Measurements from ENCODE around the gene SUN2. TPM values are rescaled to one million over a fixed set of nuclear protein-coding genes. Genes with fewer than 3 reads are reported as not detected.

SUN2 gene
- total and polyA plus RNA-seq, 2 donors (not counting 1 experiment from before 2014, with no cell fraction given): 224 to 305 TPM

DNA sequence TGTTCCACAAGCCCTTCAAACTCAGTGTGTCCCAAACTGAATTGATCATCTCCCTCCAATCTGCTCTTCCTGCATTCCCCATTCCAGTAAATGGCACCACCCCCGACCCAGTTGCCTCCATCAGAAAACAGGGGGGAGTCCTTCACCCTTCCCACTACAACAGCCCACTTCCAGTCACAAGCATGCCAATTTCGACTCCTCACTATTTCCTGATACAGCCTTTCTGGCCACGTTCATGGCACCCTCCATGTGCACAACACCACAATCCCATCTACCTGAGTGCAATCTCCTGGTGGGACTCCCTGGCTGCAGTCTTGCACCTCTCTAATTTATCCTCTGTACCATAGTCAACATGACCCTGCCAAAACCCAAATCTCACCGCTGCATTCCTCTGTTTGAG lies 39.8 kb upstream of the SUN2 start:
- WGBS (ENCODE audit: insufficient coverage): 79% methylated on average over 3 of the region's 4 CpGs
- POLR2A ChIA-PET: no interaction called here
- intact Hi-C loops (cut with micrococcal nuclease): no loop called here

DNA sequence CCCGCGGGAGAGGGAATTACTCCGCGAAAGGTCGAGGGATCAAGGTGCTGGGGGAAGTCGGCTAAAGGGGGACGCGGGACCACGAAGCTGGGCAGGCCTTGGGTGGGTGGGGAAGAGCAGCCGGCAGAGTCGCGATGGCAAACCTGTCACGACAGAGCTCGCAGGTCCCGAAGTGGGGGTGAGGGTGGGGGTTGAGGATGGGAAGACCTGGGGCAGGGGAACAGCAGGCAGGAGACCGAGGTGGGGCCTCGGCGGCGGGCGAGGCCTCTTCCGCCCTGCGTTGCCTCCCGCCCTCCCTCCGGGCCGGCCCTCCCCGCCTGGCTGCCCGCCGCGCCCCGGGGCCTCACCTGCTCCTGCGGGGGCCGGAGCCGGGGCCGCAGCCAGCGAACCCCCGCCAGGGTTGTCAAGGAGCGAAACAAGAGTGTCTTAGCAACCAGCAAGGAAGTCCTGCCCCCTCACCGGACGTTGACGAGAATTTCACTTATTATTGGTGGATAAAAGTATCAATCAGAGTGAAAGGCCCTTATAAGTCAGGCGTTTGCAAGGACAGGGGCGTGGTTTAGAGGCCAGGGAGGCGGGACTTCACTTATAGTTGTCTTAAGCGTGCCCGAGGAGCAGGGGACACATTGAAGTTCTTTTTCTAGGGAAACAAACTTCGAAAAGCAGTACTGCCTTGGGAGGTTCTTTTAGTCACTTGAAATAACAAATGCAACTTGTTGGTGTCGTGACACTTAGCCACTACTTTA lies 38.1 kb upstream of the SUN2 start, which contains the start of gene DNAL4:
Gene DNAL4, minus strand, starts transcription at position 423 of the 746 bp plus-strand sequence. CDS start 11,412 bp downstream, outside the sequence.
- Mint-ChIP-seq H3K27ac (peak within 1 kb of the TSS; percentile 86), H3K4me1 (peaks cover 19% of the 10 kb centered on the region), H3K4me3 (peak within 1 kb of the TSS; percentile 95), H3K9me3 (ENCODE audit: insufficient read depth) (peaks cover 3% of the 10 kb centered on the region), H3K27me3 (peaks cover 26% of the 10 kb centered on the region)
- POLR2A ChIA-PET: interaction anchor here (0.6 kb wide), 1 partner anchor 45 kb away, joined by 3 read pairs; no protein-coding TSS in a partner anchor
- H3K27ac ChIP-seq (ENCODE audit: low read length in 2 of 2): peak within 1 kb of the TSS; percentile 47 to 85
- no peaks in the 10 kb centered on the region for H4K20me1 ChIP-seq (ENCODE audit: control insufficient read depth, insufficient read depth, low read length, poor library complexity, severe bottlenecking)
- H2AFZ ChIP-seq (ENCODE audit: insufficient read depth, low read depth, low read length, poor library complexity, severe bottlenecking): peak within 1 kb of the TSS; percentile 78
- H3K4me1 ChIP-seq (ENCODE audit: control insufficient read depth in 2 of 2, insufficient read depth in 2 of 2, low read length in 2 of 2): peaks cover 10 to 14% of the 10 kb centered on the region in 2 donors
- no peaks in the 10 kb centered on the region for H3K9me3 ChIP-seq (ENCODE audit: control extremely low read depth in 1 of 3, control insufficient read depth in 2 of 3, insufficient read depth in 1 of 3, low read length in 2 of 3)
- CTCF ChIA-PET: no interaction called here
- TF ChIP-seq, protein P1, sequence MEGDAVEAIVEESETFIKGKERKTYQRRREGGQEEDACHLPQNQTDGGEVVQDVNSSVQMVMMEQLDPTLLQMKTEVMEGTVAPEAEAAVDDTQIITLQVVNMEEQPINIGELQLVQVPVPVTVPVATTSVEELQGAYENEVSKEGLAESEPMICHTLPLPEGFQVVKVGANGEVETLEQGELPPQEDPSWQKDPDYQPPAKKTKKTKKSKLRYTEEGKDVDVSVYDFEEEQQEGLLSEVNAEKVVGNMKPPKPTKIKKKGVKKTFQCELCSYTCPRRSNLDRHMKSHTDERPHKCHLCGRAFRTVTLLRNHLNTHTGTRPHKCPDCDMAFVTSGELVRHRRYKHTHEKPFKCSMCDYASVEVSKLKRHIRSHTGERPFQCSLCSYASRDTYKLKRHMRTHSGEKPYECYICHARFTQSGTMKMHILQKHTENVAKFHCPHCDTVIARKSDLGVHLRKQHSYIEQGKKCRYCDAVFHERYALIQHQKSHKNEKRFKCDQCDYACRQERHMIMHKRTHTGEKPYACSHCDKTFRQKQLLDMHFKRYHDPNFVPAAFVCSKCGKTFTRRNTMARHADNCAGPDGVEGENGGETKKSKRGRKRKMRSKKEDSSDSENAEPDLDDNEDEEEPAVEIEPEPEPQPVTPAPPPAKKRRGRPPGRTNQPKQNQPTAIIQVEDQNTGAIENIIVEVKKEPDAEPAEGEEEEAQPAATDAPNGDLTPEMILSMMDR (IDR thresholded peaks at IDR 0.05): no peak
- DNase-seq: peak; percentile 98
- H3K9ac ChIP-seq (ENCODE audit: low read length): peak within 1 kb of the TSS; percentile 86
- H3K4me2 ChIP-seq (replicated peaks; ENCODE audit: low read depth, low read length, poor library complexity, severe bottlenecking): peak within 1 kb of the TSS; percentile 88
- peaks cover 0 to 17% (median 4%) of the 10 kb centered on the region in 4 experiments for H3K27me3 ChIP-seq (replicated peaks in 1 of 4; ENCODE audit: control extremely low read depth in 1 of 4, control insufficient read depth in 3 of 4, insufficient read depth in 4 of 4, low read length in 3 of 4)
- peaks cover 0 to 4% of the 10 kb centered on the region in 2 experiments for H3K36me3 ChIP-seq (replicated peaks in 1 of 2; ENCODE audit: control extremely low read depth in 1 of 2, control insufficient read depth in 1 of 2, extremely low read depth in 1 of 2, insufficient read depth in 2 of 2, low read length in 1 of 2)
- peak; percentile 98 for ATAC-seq (ENCODE audit: low read depth)
- intact Hi-C loops (cut with micrococcal nuclease): loop anchor here (1.0 kb wide), 4 partner anchors 38 to 93 kb away; no protein-coding TSS in a partner anchor
- H3K4me3 ChIP-seq (ENCODE audit: control extremely low read depth in 1 of 5, extremely low read depth in 1 of 5, insufficient read depth in 1 of 5, low read depth in 2 of 5, low read length in 4 of 5): peak within 1 kb of the TSS; percentile 54 to 85 (median 66)
- 1% methylated on average over 42 of the region's 47 CpGs for WGBS (ENCODE audit: insufficient coverage)
- no peaks in the 10 kb centered on the region for H3K79me2 ChIP-seq (ENCODE audit: control insufficient read depth, insufficient read depth, low read length)

More for the DNA sequence above, 39.8 kb upstream of the SUN2 start:
- no peak overlapping the region for H3K4me3 Mint-ChIP-seq
- H3K9me3 Mint-ChIP-seq (ENCODE audit: insufficient read depth): peaks cover 4% of the 10 kb centered on the region
- Histone ChIP-seq H4K20me1 (ENCODE audit: control insufficient read depth, insufficient read depth, low read length, poor library complexity, severe bottlenecking) (no peaks in the 10 kb centered on the region), H3K27ac (ENCODE audit: low read length in 2 of 2) (no peak overlapping the region), H3K79me2 (ENCODE audit: control insufficient read depth, insufficient read depth, low read length) (no peaks in the 10 kb centered on the region), H3K9ac (ENCODE audit: low read length) (no peak overlapping the region), H3K4me3 (ENCODE audit: control extremely low read depth in 1 of 5, extremely low read depth in 1 of 5, insufficient read depth in 1 of 5, low read depth in 2 of 5, low read length in 4 of 5) (no peak overlapping the region), H2AFZ (ENCODE audit: insufficient read depth, low read depth, low read length, poor library complexity, severe bottlenecking) (no peak overlapping the region), H3K27me3 (replicated peaks in 1 of 4; ENCODE audit: control extremely low read depth in 1 of 4, control insufficient read depth in 3 of 4, insufficient read depth in 4 of 4, low read length in 3 of 4) (peaks cover 0 to 33% (median 13%) of the 10 kb centered on the region in 4 experiments), H3K36me3 (replicated peaks in 1 of 2; ENCODE audit: control extremely low read depth in 1 of 2, control insufficient read depth in 1 of 2, extremely low read depth in 1 of 2, insufficient read depth in 2 of 2, low read length in 1 of 2) (no peaks in the 10 kb centered on the region), H3K9me3 (ENCODE audit: control extremely low read depth in 1 of 3, control insufficient read depth in 2 of 3, insufficient read depth in 1 of 3, low read length in 2 of 3) (peaks cover 0 to 10% (median 6%) of the 10 kb centered on the region in 3 donors), H3K4me1 (ENCODE audit: control insufficient read depth in 2 of 2, insufficient read depth in 2 of 2, low read length in 2 of 2) (peaks cover 10 to 14% of the 10 kb centered on the region in 2 donors), H3K4me2 (replicated peaks; ENCODE audit: low read depth, low read length, poor library complexity, severe bottlenecking) (no peak overlapping the region)
- peaks cover 28% of the 10 kb centered on the region for H3K27me3 Mint-ChIP-seq
- CTCF ChIA-PET: no interaction called here
- peaks cover 19% of the 10 kb centered on the region for H3K4me1 Mint-ChIP-seq
- ATAC-seq (ENCODE audit: low read depth) (no peak), DNase-seq (no peak)
- no peak for TF ChIP-seq EZH2 (IDR thresholded peaks at IDR 0.05; ENCODE audit: borderline replicate concordance, insufficient read depth, low read depth, low read length, poor library complexity, severe bottlenecking)
- TF ChIP-seq, protein P1 (IDR thresholded peaks at IDR 0.05): no peak
- no peak overlapping the region for H3K27ac Mint-ChIP-seq

All from B cell (primary cell).